Activated CD4-positive, CD25-positive, alpha-beta regulatory T cell treated with anti-CD3 and anti-CD28 coated beads, Interleukin-2, amount 50 U/mL, for 24 hours (primary cell): ENCODE results near the gene RPS3.
"Not testable (repeated sequence)": the region's sequence is repeated elsewhere in the genome, so short reads cannot be mapped to it uniquely, and the experiment has no call there.

Experiments used
- ATAC-seq, 2 donors: fragments of 150-1000 bp; cut with Tn5 transposase; one replicate each; pipeline ENCODE4 v1.10.0; 2021; ENCODE audit warnings: mild to moderate bottlenecking in 1 of 2, moderate library complexity in 1 of 2

Gene RPS3

DNA sequence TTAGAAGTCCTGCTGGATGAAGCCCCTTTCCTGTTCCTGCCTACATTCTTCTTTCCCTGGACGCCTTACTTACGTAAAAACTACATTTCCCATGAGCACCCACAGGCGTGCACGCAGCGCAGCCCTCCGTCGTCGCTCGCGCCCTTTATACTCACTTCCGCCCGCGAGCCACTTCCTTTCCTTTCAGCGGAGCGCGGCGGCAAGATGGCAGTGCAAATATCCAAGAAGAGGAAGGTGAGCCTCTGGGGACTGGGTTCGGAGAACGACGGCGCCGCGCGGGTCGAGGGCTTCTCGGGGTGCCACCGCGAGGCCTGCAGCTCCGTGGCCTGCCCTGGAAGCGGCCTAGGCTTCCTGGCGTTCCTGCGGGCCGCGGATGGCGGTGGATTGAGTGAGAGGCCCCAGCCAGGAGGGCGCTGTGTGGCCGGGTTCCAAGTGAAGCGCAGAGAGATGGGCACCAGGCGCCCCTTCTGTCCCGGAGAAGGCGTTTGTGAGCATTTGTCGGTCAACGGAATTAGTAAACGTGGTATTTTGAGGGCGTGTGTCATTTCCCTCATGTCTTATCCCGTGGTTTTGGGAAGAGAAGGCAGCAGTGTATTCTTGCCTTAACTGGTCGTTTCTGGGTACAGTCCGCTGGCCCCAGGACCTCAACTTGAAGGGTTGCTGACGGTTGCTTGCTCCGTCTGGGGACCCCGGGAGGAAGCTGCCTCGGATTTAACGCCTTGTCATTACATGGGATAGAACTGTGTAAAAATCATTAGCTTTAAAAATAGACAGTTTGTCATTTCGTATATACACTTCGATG lies at the start of gene RPS3:
RPS3 (plus strand) TSS at position 175 of the 802 bp plus-strand sequence; CDS start at position 205, 30 bp downstream.
- ATAC-seq, result peak; percentile 90 to 91

DNA sequence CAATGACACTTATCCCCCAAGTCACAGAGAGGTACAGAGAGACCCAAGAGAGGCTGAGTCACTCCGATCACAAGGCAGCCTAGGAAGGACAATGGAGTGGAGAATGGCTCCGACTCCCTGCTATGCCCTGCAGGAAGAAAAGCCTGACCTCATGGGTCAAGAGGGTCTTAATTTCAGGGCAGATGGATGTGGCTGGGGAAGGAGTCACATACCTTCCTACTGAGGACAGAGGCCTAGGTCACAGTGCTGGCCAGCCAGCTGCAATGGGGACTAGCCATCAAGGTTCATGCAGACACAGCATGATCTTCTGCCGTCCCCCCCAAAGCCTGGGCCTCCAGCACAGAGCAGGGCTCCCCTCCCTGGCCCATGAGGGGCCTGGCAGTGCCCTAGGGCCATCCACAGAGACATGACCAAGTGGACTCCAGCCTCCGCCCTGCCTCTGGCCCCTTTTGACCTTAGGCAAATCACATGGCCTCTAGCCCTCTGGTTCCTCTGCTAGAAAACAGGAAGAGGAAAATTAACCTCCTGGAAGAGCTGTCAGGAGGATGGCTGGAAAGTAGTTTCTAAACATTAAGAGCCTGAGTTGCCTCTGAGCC lies 49.7 kb upstream of the RPS3 start:
- no peak for ATAC-seq

DNA sequence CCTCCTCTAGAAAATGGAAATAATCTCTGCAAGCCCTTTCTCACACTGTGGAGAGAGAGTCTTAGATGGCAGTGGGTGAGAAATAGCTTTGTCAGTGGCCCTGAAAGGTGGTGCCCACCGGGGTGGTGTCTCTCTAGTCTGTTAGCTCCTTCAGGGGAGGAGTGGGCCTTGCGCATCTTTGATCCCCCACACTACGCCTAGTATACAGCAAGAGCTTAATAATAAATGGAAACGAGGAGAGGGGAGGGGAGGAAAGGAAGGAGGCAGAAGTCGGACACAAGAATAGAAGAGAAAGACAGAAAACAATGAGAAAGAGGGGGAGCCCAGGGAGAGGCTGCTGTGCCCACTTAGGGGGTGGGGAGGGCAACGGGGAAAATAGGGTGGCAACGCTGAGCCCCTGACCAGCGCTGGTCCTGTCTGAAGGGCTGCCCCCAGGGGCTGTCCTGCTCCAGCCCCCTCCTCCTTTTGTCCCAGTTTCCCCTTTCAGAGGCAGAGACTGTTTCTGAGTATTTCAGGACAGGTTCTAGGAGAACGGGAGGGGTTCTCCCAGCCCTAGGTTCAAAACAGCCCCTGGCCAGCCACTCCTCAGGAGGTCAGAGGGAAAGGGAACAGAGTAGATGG lies 49.1 kb upstream of the RPS3 start:
- no peak for ATAC-seq

DNA sequence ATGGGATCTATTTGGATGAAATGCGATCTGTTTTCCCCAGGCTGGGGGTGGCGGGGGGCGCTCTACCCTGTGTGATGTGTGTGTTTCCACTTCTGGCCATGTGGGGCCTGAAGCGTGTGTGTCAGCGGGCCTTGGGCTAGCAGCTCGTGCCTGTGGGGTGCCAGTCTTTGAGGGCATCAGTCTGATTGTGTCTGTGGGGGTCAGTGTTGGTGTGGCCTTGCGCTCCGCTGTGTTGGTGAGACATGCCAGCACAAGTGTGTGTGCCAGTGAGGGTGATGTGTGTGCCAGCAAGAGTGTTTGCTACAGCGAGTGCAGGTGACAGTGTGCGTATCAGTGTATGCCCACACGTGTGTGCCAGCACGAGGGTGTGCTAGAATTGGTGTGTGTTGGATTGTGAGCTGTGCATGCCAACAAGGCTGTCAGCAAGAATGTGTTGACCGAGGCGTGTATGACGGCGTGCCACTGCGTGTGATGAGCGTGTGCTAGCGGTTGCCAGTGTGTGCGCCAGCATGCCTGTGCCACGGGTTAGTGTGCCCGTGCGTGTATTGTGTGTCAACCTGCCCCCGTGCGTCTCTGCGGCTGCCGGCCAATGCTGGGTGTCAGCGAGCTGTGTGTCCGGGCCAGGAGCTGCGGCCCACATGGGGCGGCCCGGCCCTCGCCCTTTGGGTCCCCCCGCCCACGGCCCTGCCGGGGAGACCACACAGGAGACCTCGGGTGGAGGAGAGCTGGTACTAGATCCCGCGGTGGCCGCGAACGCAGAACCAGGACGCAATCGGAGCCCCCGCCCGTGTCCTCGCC lies 48.4 kb upstream of the RPS3 start:
- peak; percentile 36 to 40 for ATAC-seq

DNA sequence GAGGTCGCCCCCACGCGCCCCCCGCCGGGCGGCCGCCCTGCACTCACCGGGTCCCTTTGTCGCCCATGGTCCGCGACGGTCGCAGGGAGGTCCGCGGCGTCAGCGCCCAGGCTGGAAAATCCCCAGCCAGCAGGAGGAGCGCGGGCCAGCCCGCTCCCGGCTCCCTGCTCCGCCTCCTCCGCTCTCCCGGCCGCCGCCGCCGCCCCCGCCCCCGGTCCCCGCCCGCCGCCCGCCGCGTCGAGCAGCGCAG lies 47.9 kb upstream of the RPS3 start, which contains the start of gene ARRB1:
ARRB1 (minus strand) TSS at position 121 of the 250 bp plus-strand sequence; CDS start at position 67, 54 bp downstream.
- no peak for ATAC-seq

DNA sequence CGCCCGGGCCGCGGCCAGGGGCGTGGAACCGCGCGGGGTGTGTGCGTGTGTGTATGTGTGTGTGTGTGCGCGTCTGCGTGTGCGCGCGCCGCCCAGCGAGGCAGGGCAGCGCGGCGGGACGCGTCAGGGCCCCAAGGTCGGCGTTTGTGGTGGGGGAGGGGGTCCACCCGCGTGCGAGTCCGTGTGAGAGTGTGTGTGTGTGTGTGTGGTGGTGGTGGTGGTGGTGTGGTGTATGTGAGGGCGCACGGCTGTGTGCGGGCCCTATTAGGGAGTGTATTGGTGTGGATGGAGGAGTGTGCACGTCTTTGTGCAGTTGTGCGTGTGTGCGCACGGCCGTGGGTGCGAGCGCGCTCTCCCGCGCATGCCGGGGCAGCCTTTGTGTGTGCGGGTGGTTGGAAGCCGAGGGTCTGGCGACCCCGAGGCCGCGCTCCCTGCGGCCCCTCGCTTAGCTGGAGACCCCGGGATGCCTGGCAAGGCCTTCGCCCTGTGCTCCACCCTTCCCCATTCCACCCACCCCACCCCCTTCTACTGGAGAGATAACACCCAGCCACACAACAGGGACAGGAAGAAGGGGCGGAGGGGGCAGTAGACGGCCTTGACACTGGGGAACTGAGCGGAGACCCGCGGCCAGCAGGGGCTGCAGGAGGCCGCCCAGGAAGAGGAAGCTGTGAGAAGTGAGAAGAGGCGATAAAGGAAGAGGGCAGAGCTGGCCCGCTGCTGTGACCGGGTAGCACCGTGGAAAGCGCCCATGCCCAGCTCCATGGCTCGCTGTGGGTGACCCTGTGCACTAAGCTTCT lies 47.3 kb upstream of the RPS3 start:
- ATAC-seq, result peak; percentile 72 to 75

DNA sequence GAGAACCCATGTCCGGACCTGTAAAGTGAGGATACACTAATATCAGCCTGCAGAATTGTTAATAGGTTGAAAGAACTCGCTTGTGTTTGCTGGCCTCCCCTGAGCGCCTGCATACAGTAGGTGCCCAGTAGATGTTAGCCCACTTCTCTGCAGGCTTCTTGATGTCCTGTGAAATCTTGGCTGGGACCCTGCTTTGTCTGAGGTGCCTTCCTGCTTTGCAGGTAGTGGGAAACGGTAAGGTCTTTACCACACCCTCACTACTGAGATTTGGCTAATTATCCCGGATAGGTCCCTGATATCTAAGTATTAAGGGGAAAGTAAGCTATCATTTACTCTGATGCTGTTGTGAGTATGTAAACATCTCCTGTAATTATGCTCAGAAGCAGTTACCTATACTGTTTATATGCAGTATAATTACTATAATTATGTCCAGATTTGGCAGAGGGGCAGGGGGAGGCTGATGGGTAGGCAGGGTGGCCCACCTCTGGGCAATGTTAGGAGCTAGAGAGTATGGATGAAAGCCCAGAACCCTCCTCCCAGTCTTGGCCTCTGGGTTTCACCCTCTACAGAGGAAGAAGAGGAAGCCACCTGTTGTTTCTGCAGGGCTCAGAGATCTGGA lies 46.6 kb upstream of the RPS3 start:
- ATAC-seq, result no peak

DNA sequence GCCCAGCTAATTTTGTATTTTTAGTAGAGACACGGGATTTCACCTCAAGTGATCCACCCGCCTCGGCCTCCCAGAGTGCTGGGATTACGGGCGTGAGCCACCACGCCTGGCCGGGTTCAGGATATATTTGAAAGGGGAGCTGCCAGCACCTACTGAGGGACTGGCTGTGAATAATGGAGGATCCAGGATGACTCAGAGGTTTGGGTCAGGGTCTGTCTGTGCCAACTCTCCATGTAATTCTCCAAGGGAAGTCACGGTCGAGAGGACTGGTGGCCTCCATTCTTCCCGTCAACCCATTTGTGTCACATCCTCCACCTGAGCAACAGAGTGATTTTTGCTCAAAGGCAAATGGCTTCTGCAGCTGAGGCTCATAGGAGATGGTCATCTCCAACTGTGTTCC lies 44.3 kb upstream of the RPS3 start:
- ATAC-seq, result no peak

DNA sequence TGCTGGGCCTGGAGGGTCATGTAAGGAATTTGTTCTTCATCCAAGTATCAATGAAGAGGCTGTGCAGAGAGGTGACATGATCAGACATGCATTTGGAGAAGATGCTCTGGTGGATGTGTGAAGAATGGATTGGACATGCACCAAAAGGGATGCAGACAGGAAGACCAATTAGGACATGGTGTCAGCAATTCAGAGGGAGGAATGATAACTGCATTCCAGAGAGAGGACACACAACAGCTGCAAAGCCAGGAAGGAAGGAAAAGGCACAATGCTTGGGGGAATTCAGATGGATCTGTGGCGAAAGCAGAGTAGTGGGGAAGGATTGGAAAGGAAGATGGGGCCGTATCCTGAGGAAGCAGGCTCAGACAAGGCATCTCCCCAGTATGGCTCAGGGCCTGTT lies 42.7 kb upstream of the RPS3 start:
- no peak for ATAC-seq

DNA sequence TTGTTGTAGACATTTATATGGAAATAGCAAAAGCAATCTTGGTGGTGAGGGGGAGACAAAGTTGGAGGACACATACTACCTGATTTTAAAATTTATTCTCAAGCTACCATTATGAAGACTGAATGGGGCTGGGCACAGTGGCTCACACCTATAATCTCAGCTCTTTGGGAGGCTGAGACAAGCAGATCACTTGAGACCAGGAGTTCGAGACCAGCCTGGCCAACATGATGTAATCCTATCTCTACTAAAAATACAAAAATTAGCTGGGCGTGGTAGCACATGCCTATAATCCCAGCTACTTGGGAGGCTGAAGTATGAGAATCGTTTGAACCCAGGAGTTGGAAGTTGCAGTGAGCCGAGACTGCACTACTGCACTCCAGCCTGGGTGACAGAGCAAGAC lies 37.0 kb upstream of the RPS3 start:
- ATAC-seq, result not testable (repeated sequence)

DNA sequence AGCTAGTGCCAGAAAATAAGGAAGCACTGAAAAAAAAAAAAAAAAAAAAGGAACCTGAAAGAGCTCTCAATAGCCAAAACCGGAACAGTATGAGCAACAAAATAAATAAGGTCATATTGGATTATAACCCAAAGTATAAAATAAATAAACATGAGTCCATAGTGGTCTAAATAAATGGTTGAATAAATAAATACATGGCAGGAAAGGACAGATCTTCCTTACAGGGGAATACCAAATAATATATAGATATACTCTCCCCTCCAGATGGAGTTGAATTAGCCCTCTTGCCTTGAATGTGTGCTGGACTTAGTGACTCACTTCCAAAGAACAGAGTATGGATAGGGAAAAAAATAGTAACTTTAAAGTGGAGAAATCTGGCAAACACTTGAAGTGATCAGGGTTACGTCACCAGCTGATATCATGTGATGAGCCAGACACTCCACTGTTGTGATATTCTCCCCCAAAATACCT lies 33.6 kb upstream of the RPS3 start:
- no peak for ATAC-seq

DNA sequence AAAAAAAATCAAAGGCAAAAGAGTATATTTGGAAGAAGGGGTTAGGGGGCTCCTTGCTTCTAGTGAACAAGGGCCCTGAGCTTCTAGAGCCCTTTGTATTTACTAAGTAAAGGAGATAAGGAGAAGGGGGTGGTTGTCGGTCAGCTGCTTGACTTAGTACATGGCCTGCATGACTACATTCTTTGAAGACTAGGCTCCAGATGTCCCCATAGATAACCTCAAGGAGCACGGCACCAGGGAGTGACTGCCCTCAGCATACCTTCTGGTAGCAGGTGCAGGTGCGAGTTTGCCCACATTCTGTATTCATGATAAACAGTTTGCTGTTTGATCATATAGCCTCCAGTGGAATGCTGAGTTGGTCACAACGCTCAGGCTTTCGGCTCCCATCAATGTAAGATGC lies 32.5 kb upstream of the RPS3 start:
- not testable (repeated sequence) for ATAC-seq

DNA sequence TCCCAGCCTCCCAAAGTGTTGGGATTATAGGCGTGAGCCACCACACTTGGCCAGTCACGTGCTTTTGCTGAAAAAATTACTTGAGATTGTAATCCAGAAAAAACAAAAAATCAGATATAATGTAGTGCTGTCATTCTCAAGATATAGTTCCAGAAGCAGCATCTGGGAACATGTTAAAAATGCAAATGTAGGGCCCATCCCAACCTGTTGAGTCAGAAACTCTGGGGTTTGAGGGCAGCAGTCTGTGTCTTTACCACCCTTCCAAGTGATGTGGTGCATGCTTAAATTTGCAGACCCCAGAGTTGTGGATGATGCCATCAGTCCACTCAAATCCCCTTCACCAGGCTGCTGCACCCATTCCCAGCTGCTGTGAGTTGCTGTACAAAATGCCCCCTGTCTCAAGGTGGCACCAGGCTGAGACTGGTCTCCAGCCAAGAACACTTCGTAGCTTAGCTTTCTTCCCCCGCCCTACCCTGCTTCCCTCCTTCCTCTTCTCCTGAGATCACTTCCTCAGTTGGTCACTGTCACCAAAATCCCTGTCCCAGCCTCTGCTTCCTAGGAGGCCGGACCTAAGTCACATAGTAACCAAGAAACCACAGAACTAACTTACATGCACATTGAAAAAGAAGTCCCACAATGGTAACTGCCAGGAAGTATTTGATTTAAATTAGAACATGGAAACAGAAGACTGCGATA lies 29.6 kb upstream of the RPS3 start:
- ATAC-seq, result no peak

DNA sequence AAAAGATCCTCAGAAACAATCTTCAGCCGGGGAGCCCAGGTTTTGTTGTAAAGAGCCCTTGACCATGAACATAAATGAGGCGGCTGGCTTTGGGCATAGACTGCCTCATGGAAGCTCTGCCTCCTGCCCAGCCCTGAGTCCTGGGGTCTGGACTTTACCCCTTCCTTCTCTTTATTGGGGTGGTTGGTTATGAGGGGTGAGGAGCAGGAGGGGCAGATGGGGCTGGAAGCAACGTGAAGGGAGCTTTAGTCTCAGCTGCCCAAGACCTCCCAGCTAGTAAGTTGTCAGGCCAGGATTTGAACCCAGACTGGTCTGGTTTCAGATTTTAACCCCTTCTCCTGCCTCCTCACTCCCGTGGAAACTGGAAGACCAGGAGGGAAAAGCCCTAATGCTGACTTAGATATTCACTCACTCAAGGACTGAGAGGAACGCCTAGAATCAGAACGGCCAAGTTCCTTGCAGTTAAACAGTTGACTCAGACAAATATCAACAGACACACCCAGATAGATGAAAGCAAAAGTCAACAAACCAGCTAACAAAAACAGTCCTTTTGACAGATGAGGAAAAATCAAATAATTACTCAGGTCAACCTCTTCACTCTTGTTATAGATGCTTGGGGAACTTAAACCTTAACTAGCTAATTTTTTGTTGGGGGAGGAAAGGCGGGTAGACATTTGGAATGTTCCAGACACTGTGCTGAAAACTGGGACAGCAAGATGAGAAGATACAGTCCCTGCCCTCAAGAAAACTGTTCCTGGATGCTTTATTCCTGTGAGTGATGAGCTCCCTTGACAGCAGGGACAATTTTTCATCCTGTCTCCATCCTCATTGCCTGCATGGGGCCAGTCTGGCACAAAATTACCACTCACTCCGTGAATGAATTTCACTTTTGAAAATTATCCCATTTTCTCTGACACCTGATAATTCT lies 27.1 kb upstream of the RPS3 start:
- no peak for ATAC-seq

DNA sequence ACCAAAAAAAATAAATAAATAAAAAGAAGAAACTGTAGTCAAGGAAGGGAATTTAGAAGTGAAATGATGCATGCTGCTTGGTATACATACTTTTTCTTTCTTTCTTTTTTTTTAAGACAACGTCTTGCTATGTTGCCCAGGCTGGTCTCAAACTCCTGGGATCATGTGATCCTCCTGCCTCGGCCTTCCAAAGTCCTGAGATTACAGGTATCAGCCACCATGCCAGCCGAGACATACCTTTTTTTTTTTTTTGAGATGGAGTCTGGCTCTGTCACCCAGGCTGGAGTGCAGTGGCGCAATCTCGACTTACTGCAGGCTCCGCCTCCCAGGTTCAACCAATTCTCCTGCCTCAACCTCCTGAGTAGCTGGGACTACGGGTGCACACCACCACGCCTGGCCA lies 26.1 kb upstream of the RPS3 start:
- no peak for ATAC-seq

DNA sequence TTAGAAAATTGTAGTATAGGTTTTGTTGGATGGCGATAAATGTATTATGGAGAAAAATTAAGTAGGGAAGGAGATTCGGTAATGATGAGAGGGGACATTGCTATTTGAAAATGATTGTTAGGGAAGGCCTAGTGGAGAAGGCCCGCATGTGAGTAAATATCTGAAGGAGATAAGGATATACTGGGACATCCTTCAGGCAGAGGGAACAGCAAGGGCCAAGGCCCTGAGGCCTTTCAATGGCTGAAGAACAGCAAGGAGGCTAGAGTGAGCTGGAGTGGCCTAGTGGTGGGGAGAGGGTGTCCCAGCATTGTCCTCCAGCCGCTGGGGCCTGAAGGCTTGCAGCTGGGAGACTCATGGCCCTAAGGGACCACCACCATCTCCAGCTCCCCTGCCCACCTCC lies 24.7 kb upstream of the RPS3 start:
- ATAC-seq, result no peak

DNA sequence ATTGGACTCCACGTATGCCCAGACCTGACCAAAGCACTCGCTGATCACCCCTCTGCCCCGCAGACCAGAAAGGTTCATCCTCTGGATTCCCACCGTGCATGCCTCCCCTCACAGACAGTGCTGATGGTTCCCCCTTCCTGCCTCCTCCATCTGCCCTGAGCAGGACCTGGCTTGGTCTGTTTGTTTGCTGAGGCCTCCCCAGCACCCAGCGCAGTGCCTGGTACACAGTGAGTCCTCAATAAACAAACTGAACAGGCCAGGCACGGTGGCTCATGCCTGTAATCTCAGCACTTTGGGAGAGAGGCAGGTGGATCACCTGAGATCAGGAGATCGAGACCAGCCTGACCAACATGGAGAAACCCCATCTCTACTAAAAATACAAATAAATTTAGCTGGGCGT lies 23.7 kb upstream of the RPS3 start:
- ATAC-seq, result no peak

DNA sequence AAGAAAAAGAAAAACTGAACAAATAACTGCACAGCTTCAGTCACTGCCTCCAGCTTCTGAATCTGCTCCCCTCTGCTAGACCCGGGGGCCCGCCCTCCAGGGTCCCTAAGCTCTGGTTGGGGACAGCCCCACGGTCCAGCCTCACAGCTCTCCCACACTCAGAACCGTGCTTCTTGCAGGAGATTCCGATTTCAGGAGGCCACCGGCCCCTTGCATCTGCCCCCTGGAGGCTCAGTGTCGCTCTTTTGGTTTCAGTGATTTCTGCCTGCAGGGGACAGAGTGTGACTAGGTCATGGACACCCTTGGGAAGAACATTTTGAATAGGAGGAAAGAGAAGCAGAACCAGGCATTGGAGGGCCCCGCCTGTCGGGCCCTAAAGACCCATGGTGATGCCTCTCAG lies 23.1 kb upstream of the RPS3 start:
- no peak for ATAC-seq

DNA sequence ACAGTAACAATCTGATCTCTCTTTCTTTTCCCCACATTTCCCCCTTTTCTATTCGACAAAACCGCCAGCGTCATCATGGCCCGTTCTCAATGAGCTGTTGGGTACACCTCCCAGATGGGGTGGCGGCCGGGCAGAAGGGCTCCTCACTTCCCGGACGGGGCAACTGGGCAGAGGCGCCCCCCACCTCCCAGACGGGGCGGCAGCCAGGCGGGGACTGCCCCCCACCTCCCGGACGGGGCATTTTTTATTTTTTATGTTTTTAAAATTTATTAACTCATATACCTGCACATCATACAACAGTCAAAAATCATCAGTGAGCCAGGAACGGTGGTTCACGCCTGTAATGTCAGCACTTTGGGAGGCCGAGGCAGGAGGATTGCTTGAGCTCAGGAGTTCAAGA lies 20.5 kb upstream of the RPS3 start:
- not testable (repeated sequence) for ATAC-seq

DNA sequence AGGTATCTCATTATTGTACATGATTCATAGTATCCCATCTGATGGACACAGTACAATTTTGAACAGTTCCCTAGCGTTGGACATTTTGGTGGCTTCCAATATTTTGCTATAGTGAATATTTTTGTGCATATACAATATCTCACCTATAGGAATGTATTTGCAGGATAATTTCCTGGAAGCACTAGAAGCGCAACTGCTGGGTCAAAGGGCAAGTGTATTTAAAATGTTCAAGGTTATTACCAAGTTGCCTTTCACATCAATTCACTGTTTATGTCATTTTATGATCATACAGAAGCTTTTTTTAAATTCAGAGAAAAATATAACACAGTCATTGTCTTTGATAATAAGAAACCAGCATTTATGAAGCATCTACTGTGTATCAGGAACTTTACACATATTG lies 19.1 kb upstream of the RPS3 start:
- no peak for ATAC-seq
